Loucy (cell line): ENCODE data around the gene SDF4.

Experiments used
- H2AFZ ChIP-seq: fragments of 200-600 bp; sonication (generic); 2 replicates; pipeline ENCODE4 v1.6.0; 2016; ENCODE audit warnings: antibody characterized with exemption, mild to moderate bottlenecking, low read length, moderate library complexity
- H3F3A ChIP-seq: fragments of 200-600 bp; 2 replicates; pipeline ENCODE4 v1.6.0; 2016; ENCODE audit warnings: antibody characterized with exemption, low read depth, mild to moderate bottlenecking
- H3K27me3 ChIP-seq: fragments of 200-600 bp; sonication (generic); 2 replicates; pipeline ENCODE4 v1.6.1; 2014; ENCODE audit warnings: low read length, mild to moderate bottlenecking; ENCODE audit not compliant: insufficient read depth, poor library complexity, severe bottlenecking
- H3K36me3 ChIP-seq: fragments of 200-600 bp; sonication (generic); 2 replicates; pipeline ENCODE4 v1.6.1; 2016; ENCODE audit warnings: low read length; ENCODE audit not compliant: insufficient read depth
- H3K4me1 ChIP-seq: fragments of 200-600 bp; sonication (generic); 2 replicates; pipeline ENCODE4 v1.5.1; 2014; ENCODE audit warnings: low read length, mild to moderate bottlenecking; ENCODE audit not compliant: insufficient read depth, poor library complexity, severe bottlenecking
- H3K4me2 ChIP-seq: fragments of 200-600 bp; sonication (generic); 2 replicates; pipeline ENCODE4 v1.6.0; 2014; ENCODE audit warnings: antibody characterized with exemption, low read length, low read depth, mild to moderate bottlenecking; ENCODE audit not compliant: poor library complexity, severe bottlenecking
- H3K4me3 ChIP-seq: fragments of 200-600 bp; sonication (generic); 2 replicates; pipeline ENCODE4 v1.5.1; 2014; ENCODE audit warnings: low read length, mild to moderate bottlenecking, mixed read lengths; ENCODE audit not compliant: poor library complexity, severe bottlenecking
- H3K79me2 ChIP-seq: fragments of 200-600 bp; sonication (generic); 2 replicates; pipeline ENCODE4 v1.6.1; 2014; ENCODE audit warnings: low read length; ENCODE audit not compliant: insufficient read depth
- H3K9ac ChIP-seq: fragments of 200-600 bp; sonication (generic); 2 replicates; pipeline ENCODE4 v1.6.0; 2014; ENCODE audit warnings: mild to moderate bottlenecking, low read depth, low read length, moderate library complexity; ENCODE audit not compliant: poor library complexity, severe bottlenecking
- H3K9me2 ChIP-seq: fragments of 200-600 bp; sonication (generic); replicated peaks from 2 replicates; pipeline ENCODE4 v1.6.1; 2016; ENCODE audit warnings: low read depth, low read length, mixed read lengths
- H3K9me3 ChIP-seq: fragments of 200-600 bp; sonication (generic); 2 replicates; pipeline ENCODE4 v1.6.1; 2014; ENCODE audit warnings: mild to moderate bottlenecking, antibody characterized with exemption, low read length, low read depth; ENCODE audit not compliant: insufficient read depth
- H4K20me1 ChIP-seq: fragments of 200-600 bp; sonication (generic); 2 replicates; pipeline ENCODE4 v1.6.0; 2014; ENCODE audit warnings: antibody characterized with exemption, low read length, mild to moderate bottlenecking; ENCODE audit not compliant: insufficient read depth, poor library complexity, severe bottlenecking
- EZH2phosphoT487 ChIP-seq: fragments of 200-600 bp; IDR thresholded peaks from 2 replicates; pipeline ENCODE4 v1.6.1; 2018; ENCODE audit warnings: antibody characterized with exemption, mild to moderate bottlenecking, moderate library complexity, borderline replicate concordance
- TF ChIP-seq, protein P1 (sequence below): fragments of 200-600 bp; sonication (generic); conservative IDR thresholded peaks from 2 replicates; pipeline ENCODE4 v1.5.1; 2014; ENCODE audit warnings: mild to moderate bottlenecking, antibody characterized with exemption, low read length

The SDF4 gene

GRCh38 chr1:1217621-1218523 lies 13.9 kb downstream of the SDF4 start:
- Histone ChIP-seq H3K9ac (no peak overlapping the region), H3K4me3 (no peak overlapping the region), H2AFZ (no peak overlapping the region), H3F3A (no peaks in the 10 kb centered on the region), H3K9me3 (no peaks in the 10 kb centered on the region), H3K9me2 (no peaks in the 10 kb centered on the region), H4K20me1 (peaks cover 4% of the 10 kb centered on the region), H3K36me3 (peaks cover 46% of the 10 kb centered on the region; the same call in 1 of the 2 replicates), H3K4me2 (no peak overlapping the region), H3K4me1 (peaks cover 24% of the 10 kb centered on the region), H3K27me3 (no peaks in the 10 kb centered on the region), H3K79me2 (no peaks in the 10 kb centered on the region)
- TF ChIP-seq, protein P1, sequence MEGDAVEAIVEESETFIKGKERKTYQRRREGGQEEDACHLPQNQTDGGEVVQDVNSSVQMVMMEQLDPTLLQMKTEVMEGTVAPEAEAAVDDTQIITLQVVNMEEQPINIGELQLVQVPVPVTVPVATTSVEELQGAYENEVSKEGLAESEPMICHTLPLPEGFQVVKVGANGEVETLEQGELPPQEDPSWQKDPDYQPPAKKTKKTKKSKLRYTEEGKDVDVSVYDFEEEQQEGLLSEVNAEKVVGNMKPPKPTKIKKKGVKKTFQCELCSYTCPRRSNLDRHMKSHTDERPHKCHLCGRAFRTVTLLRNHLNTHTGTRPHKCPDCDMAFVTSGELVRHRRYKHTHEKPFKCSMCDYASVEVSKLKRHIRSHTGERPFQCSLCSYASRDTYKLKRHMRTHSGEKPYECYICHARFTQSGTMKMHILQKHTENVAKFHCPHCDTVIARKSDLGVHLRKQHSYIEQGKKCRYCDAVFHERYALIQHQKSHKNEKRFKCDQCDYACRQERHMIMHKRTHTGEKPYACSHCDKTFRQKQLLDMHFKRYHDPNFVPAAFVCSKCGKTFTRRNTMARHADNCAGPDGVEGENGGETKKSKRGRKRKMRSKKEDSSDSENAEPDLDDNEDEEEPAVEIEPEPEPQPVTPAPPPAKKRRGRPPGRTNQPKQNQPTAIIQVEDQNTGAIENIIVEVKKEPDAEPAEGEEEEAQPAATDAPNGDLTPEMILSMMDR = no peak
- TF ChIP-seq EZH2phosphoT487 = no peak

DNA sequence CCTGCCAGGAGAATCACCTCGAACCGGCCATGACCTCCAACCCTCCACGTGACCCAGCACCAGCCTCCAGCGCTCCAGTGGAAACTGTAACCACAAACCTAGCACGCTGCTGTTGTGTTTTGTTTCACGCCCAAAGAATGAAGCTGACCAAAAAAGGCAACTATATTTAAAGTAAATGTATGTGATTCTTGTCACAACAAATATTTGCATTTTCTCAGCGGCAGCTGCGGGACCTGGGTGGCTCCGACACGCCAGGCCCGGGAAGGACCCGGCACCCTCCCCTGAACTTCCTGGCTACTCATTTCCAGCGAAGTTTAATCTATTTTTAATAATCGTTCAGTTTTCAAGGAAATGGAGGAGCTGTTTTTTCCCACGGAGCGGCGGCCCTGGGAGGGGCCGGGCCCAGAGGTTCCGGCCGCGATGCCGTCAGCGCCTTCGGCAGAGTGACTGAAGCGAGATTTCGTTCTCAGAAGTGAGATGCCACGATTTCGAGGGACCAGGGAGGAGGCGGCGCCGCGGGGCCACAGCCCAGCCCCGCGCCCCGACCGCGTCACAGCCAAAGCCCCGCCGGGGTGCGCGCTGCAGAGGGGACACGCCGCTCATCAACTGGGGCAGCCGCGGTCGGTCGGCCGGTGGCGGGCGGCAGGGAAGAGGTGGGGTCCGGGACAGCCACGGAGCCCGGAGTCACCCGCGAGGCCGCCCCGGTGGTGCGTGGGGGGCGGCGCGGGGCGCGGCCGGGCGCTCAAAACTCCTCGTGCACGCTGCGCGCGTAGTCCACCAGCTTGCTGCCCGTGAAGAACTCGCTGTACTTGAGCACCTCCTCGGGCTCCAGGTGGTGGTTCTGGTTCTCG lies 14.8 kb downstream of the SDF4 start:
- Histone ChIP-seq H3K36me3 (peaks cover 41% of the 10 kb centered on the region; the same call in 1 of the 2 replicates), H2AFZ (no peak overlapping the region), H4K20me1 (peaks cover 4% of the 10 kb centered on the region), H3K4me3 (no peak overlapping the region), H3K4me1 (peaks cover 24% of the 10 kb centered on the region), H3K9me2 (no peaks in the 10 kb centered on the region), H3K79me2 (peaks cover 2% of the 10 kb centered on the region; the same call in 1 of the 2 replicates), H3K4me2 (no peak overlapping the region), H3K9me3 (no peaks in the 10 kb centered on the region), H3K9ac (no peak overlapping the region), H3F3A (no peaks in the 10 kb centered on the region), H3K27me3 (no peaks in the 10 kb centered on the region)
- TF ChIP-seq, protein P1 = no peak
- TF ChIP-seq EZH2phosphoT487 = no peak

DNA sequence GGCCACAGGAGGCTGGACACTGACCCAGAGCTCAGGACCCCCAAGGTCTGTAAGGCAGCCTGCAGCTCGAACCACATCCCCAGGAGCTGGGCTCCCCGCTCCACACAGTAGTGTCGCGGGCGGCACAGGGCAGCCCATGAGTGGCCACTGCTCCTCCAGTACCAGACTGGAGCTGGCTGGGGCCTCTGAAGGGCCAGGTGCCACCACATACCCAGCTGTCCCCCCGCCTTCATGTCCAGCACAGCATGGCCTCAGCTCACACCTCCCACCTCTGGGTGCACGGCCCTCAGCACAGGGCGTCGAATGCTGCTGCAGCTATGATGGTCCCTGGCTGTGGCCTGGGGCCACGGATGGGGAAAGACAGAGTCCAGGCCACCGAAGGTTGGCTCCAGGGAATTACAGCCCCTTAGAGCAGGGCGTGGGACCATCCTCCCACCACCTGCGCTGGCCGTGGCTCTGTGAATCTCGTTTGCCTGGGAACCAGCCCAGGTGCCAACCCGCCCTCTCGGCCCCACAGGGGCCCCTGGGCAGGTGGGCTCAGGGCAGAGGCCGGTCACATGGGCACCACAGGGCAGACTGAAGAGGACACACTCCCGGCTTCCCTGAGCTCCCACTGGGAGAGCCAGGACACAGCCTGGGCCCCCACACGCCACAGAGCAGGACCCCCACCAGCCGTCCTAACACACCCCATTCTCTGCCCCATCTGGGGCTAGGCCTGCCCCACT lies 15.8 kb downstream of the SDF4 start:
- Histone ChIP-seq H4K20me1 (peaks cover 4% of the 10 kb centered on the region), H3K9ac (no peak overlapping the region), H2AFZ (no peak overlapping the region), H3K27me3 (no peaks in the 10 kb centered on the region), H3K36me3 (peaks cover 33% of the 10 kb centered on the region; the same call in 1 of the 2 replicates), H3K4me3 (no peak overlapping the region), H3K9me3 (no peaks in the 10 kb centered on the region), H3F3A (no peaks in the 10 kb centered on the region), H3K4me2 (no peak overlapping the region), H3K9me2 (no peaks in the 10 kb centered on the region), H3K4me1 (peaks cover 24% of the 10 kb centered on the region), H3K79me2 (peaks cover 11% of the 10 kb centered on the region; the same call in 1 of the 2 replicates)
- TF ChIP-seq, protein P1 = no peak
- TF ChIP-seq EZH2phosphoT487 = no peak
